ENCODE data around the gene VAMP8.
"Not testable (repeated sequence)": the region's sequence is repeated elsewhere in the genome, so short reads cannot be mapped to it uniquely, and the experiment has no call there.

VAMP8 gene

GRCh38 chr2:85604568-85605339, 27.4 kb downstream of the VAMP8 start:
- TF ChIP-seq GATA1 (IDR thresholded peaks at IDR 0.05; ENCODE audit: low read depth, low read length) (no peak), POLR2A (IDR thresholded peaks at IDR 0.05; ENCODE audit: low read length) (no peak)
- DNase-seq, result no peak

GRCh38 chr2:85605406-85606115, 28.2 kb downstream of the VAMP8 start:
- no peak for TF ChIP-seq POLR2A (IDR thresholded peaks at IDR 0.05; ENCODE audit: low read length)
- no peak for TF ChIP-seq GATA1 (IDR thresholded peaks at IDR 0.05; ENCODE audit: low read depth, low read length)
- no peak for DNase-seq

GRCh38 chr2:85606116-85606455, 28.7 kb downstream of the VAMP8 start:
- TF ChIP-seq POLR2A (IDR thresholded peaks at IDR 0.05; ENCODE audit: low read length), result no peak
- no peak for TF ChIP-seq GATA1 (IDR thresholded peaks at IDR 0.05; ENCODE audit: low read depth, low read length)
- DNase-seq, result no peak

GRCh38 chr2:85607268-85608215, 30.2 kb downstream of the VAMP8 start:
- DNase-seq, result no peak

GRCh38 chr2:85611217-85611704, 33.9 kb downstream of the VAMP8 start:
- TF ChIP-seq GATA1 (IDR thresholded peaks at IDR 0.05; ENCODE audit: low read depth, low read length) (no peak), POLR2A (IDR thresholded peaks at IDR 0.05; ENCODE audit: low read length) (no peak)
- DNase-seq, result peak in 1 of 2 experiments; percentile 46

More at GRCh38 chr2:85607268-85608215, 30.2 kb downstream of the VAMP8 start:
- TF ChIP-seq GATA1 (IDR thresholded peaks at IDR 0.05; ENCODE audit: low read depth, low read length) (no peak), POLR2A (IDR thresholded peaks at IDR 0.05; ENCODE audit: low read length) (no peak)

- no peak for TF ChIP-seq GATA1 (IDR thresholded peaks at IDR 0.05; ENCODE audit: low read depth, low read length)
- peak; percentile 81 for TF ChIP-seq POLR2A (IDR thresholded peaks at IDR 0.05; ENCODE audit: low read length)
- peak; percentile 93 for DNase-seq
These were observed 34.6 kb downstream of the VAMP8 start, which contains the start of gene C2orf68 for GRCh38 chr2:85611705-85612587. Gene C2orf68, minus strand, starts transcription at chr2:85612066. Its CDS starts 82 bp downstream, at chr2:85611984.

- DNase-seq, result no peak
- TF ChIP-seq POLR2A (IDR thresholded peaks at IDR 0.05; ENCODE audit: low read length) (no peak), GATA1 (IDR thresholded peaks at IDR 0.05; ENCODE audit: low read depth, low read length) (no peak)
These were observed 36.5 kb downstream of the VAMP8 start for GRCh38 chr2:85613717-85614515.

- DNase-seq, result not testable (repeated sequence)
These were observed 37.4 kb downstream of the VAMP8 start for GRCh38 chr2:85614757-85615156.

- TF ChIP-seq GATA1 (IDR thresholded peaks at IDR 0.05; ENCODE audit: low read depth, low read length) (no peak), POLR2A (IDR thresholded peaks at IDR 0.05; ENCODE audit: low read length) (no peak)
- no peak for DNase-seq
These were observed 38.0 kb downstream of the VAMP8 start for GRCh38 chr2:85615413-85615728.

GRCh38 chr2:85617723-85618122, 40.3 kb downstream of the VAMP8 start:
- not testable (repeated sequence) for DNase-seq

GRCh38 chr2:85619617-85620016, 42.2 kb downstream of the VAMP8 start:
- TF ChIP-seq GATA1 (IDR thresholded peaks at IDR 0.05; ENCODE audit: low read depth, low read length), result no peak
- TF ChIP-seq POLR2A (IDR thresholded peaks at IDR 0.05; ENCODE audit: low read length), result no peak
- no peak for DNase-seq

- DNase-seq, result no peak
- TF ChIP-seq GATA1 (IDR thresholded peaks at IDR 0.05; ENCODE audit: low read depth, low read length), result no peak
- no peak for TF ChIP-seq POLR2A (IDR thresholded peaks at IDR 0.05; ENCODE audit: low read length)
These were observed 44.0 kb downstream of the VAMP8 start for GRCh38 chr2:85621338-85621737.

All from erythroblast (primary cell).